Tongue (tissue), 2 donors: ENCODE results near the gene CRACR2B. TPM values are rescaled to one million over a fixed set of nuclear protein-coding genes. Genes with fewer than 3 reads are reported as not detected.

Source experiments
- DNase-seq: peaks from one replicate; pipeline ENCODE4 v3.0.0-alpha.2; 2015
- total RNA-seq: library from RNA; depleted of rRNA; stranded (reverse); fragments of >200 nt; gene quantifications from one replicate; pipeline ENCODE4 v1.2.3, GENCODE V29; 2014

CRACR2B gene
- total RNA-seq, 1 donor from 2014 or later, result 22.6 TPM

DNA sequence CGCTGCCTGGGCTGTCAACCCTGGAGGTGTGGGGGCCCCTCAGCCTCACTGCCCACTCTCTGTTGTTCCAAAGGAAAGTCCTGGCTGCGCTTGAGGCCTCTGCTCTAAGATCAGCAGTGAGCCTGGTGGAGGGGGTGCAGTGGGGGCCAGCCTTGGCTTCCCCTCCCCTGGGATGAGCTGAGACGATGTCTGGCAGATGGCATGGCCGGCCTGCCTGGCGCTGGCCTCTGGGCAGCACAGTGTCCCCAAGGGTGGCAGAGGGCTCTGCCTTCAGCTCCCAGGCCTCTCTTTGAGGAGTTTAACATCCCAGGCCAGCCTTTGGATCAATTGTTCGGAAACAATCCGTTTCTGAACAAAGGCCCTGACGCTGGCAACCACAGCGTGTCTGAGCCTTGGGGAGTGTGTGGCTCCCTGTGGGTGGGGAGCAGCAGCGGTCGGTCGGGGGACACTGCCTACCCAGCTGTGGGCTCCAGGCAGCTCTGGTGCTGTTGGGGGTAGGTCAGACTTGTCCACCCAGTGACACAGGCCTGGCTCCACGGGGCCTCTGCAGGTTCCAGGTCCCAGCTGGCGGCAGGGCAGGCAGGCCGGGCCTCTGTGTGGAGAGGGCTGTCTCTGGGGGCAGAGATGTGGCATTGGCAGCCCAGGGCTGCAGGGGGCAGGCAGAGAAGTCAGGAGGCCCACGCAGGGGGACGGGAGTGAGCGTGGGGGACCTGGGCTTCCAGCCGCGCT lies 27.0 kb downstream of the CRACR2B start:
- no peak for DNase-seq

DNA sequence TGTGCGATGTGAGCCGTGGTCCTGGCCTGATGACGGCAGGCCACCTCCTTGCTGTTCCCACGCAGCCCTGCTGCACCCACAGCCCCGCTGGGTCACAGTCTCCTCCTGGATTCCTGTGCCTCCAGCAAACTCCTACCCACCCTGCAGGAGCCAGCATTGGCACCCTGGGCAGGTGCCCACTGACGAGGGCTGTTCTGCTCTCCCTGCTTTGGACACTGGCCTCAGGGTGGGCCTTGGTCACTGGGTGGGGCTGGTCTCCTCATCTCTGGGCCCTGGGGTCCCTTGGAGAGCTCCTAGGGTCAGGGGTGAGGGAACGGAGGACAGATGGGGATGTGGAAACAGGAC lies 27.6 kb downstream of the CRACR2B start:
- DNase-seq, result no peak

DNA sequence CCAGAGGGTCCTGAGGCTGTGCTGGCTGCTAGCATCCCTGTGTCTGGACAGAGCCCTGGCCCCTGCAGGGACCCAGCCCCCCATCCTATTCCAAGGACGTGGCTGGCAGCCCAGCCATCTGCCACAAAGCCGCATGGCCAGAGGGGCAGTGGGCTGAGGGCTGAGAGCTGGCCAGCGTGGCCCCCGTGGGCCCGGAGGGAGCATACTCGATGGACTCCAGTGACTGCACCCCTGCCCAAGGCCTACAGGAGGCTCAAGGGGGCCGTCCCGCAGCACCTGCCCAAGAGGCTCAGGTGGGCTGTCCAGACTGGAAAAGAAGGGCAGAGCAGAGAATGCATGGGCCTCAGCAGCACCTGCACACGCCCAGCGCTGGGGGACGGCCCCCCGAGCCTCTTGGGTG lies 28.1 kb downstream of the CRACR2B start:
- no peak for DNase-seq

GRCh38 chr11:856397-856796 lies 28.7 kb downstream of the CRACR2B start:
- DNase-seq, result no peak

DNA sequence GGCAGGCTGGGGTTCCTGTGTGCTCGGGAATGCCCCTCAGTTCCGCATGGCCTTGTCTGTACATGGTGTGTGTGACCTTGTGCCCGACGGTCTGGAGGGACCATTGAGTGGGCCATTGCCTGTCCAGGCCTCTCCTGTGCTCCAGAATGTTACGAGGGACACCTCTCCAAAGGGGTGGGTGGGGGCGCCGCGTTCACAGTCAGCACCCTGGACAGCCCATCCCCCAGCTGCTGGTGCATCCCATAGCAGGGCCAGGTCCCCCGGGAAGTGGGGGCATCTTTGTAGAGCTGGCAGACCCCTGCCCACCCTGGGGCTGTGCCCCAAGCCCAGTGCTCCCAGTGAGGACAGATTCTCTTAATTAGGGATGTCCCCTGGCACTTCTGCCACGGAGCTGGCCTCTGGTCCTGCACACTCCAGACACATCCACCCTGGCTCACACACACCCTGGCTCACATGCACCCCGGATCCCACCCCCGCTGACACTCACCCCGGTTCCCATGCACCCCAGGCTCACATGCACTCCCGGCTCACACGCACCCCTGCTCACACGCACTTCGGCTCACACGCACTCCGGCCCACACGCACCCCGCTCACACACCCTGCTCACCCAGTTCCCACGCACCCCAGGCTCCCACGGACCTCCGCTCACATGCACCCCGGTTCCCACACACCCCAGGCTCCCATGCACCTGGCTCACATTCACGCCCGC lies 30.5 kb downstream of the CRACR2B start:
- no peak for DNase-seq

DNA sequence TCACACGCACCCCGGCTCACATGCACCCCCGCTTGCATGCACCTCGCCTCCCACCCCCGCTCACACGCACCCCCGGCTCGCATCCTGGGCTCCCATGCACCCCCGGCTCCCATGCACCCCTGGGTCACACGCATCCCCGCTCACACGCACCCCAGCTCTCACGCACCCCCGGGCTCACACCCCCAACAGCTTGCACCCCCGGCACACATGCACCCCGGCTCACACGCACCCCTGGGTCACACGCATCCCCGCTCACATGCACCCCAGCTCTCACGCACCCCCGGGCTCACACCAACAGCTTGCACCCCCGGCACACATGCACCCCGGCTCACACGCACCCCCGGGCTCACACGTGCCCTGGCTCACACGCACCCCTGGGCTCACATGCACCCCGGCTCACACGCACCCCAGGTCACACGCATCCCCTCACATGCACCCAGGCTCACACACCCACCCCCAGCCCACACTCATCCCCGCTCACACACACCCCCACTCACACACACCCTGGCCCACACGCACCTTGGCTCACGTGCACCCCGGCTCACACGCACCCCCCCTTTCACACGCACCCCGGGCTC lies 31.1 kb downstream of the CRACR2B start:
- DNase-seq, result no peak

GRCh38 chr11:859394-860131 lies 31.8 kb downstream of the CRACR2B start:
- DNase-seq, result peak; percentile 88

DNA sequence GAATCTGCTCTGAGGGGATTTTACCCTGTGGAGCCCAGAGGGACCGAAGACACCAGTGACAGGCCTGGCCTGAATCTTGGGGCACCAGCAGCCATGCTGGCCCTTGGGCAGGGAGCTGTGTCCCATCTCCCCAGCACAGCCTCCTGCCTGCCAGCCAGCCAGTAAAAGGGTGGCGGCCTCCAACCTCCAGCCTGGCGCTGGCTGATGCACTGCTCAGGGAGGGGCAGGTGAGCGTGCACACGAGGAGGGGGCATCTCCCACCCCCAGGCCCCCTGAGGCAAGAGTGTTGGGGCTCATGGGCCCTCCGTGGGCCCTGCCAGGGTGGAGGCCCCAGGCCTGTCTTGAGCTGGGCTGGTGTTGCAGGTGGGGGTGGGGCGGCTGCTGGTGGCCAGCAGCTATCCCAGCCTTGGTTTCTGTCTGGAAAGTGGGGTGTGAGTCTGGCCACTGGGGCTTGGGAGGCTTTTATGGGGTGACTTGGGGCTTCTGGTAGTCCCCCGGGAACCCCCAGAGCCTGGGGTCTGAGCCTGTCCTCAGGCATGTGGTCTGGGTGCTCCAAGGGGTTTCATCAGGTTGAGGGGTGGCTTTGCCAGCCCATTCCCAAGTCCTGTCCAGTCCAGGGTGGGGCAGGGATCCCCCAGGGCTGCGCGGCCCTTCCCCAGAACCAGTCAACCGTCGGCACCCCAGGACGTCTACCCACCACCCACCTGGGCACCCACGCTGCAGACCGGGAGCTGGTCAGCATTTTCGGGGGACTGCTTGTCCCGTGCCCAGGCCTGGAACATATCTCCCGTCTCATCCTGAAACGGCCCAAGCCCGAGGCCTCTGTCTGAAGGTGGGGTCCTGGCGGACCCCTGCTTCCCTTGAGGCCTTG lies 32.8 kb downstream of the CRACR2B start:
- no peak for DNase-seq

GRCh38 chr11:861105-861479 lies 33.4 kb downstream of the CRACR2B start:
- DNase-seq, result no peak

DNA sequence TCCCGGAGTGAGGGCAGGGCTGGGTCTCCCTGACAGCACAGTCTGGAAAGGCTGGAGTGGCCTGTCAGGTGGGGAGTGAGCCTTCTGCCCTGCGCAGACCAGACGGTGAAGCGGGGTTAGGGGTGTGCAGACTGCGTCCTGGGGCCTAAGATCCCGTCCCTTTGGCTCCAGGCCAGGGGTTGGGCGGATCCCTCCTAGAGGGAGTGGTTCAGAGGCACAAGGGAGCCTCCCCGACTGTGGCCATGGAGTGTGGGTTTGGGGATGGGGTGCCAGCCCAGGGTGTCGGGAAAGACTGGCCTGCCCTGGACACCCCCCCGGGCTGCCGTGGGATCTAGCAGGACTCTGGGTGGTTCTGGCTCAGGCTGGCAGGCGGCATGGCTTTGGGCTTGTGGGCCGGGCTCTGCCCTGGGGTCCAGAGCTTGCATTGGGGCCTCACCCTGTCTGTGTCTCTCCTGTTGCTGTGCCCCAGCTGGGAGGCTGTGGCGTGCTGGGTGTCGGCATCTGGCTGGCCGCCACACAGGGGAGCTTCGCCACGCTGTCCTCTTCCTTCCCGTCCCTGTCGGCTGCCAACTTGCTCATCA lies 34.5 kb downstream of the CRACR2B start:
- DNase-seq, result peak; percentile 72

- no peak for DNase-seq
Measured at GRCh38 chr11:862696-863022, 34.9 kb downstream of the CRACR2B start.

DNA sequence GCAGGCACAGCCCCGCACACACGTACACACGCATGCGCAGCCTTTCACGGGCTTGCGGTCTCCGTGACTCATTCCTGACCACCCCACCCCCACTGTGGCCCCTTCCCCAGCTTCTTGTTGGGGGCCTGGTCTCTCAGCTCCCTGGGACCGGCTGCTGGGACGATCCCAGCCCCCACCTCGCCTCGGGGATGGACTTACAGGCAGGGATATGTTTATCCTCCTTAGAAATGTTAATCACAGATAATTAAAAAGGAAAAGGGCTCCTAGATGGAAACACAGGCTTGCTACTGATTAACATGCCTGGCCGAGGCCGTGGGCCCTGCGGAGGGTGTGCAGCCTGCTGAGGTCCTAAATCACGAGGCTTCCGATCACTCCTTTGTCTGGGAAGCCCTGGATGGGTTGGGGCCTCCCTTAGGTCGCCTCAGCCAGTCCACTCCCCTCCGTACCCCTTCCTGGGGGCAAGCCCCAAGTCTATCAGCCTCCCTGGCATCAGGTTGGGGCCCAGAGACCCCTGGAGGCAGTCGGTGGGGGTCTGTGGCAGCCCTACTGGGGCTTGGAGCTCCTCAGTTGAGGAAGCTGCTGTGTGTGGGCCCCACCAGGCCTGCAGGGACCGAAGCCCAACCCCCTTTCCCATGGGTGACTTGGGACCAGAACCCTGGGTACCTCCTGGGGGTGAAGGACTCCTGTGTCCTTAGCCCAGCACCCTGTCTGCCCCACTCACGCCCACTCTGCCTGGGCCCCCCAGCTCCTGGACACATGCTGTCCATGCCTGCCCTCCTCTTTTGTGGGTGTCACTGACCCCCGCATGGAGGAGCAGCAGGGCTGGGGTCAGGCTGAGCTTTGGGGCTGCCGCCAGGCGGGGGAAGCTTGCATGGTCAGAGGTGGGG lies 35.5 kb downstream of the CRACR2B start:
- no peak for DNase-seq

GRCh38 chr11:863910-864827 lies 36.5 kb downstream of the CRACR2B start:
- DNase-seq, result no peak

DNA sequence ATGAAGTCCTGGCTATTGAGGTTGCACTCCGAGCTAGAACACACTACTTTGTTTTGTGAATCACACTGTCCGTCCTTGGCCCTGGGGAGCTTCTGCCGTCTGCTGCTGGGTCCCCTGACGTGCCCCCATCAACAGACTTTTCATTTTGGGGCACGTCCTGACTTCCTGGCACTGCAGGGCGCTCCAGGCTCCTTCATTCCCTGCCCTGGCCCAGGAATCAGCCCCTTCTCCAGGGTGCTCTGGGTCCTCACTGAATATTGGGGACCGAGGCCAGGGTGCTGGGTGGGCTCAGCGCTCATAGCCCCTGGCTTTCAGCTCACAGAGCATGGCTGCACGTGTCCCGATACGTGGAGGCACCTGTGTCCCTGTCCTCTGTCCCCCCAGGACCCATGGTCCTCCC lies 37.2 kb downstream of the CRACR2B start:
- DNase-seq, result no peak

- DNase-seq, result no peak
Measured at GRCh38 chr11:865462-866430, 38.0 kb downstream of the CRACR2B start.

GRCh38 chr11:866481-866880 lies 38.8 kb downstream of the CRACR2B start:
- no peak for DNase-seq

DNA sequence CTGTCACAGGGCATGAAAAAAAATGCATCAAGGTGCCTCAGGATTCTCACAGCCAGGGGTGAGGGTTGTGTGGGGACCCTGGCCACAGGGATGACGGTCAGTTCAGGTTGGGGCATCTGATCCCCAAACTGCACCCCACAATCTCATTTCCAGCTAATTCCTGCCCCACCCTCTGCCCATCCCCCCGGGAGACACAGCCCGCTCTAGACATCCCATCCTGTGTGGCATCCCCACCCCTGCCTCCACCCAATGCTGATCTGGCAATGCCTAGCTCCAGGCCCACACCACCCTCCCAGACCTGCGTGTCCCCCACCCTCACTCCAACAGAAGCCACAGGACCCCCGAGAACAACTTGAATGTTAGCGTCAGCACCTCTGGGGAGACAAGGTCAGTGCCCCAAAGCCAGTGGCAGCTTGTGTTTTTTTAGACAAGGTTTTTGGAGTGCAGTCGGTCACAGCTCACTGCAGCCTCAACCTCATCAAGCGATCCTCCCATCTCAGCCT lies 40.2 kb downstream of the CRACR2B start:
- DNase-seq, result no peak

- no peak for DNase-seq
Measured at GRCh38 chr11:868394-868793, 40.7 kb downstream of the CRACR2B start.
